DMS153 (cell line): ENCODE results near the gene KMT2A.
"Not testable (repeated sequence)": the region's sequence is repeated elsewhere in the genome, so short reads cannot be mapped to it uniquely, and the experiment has no call there.

Source experiments
- DNase-seq: peaks from one replicate; lab custom pipeline; 2025; lab: John Stamatoyannopoulos, UW

Gene KMT2A

DNA sequence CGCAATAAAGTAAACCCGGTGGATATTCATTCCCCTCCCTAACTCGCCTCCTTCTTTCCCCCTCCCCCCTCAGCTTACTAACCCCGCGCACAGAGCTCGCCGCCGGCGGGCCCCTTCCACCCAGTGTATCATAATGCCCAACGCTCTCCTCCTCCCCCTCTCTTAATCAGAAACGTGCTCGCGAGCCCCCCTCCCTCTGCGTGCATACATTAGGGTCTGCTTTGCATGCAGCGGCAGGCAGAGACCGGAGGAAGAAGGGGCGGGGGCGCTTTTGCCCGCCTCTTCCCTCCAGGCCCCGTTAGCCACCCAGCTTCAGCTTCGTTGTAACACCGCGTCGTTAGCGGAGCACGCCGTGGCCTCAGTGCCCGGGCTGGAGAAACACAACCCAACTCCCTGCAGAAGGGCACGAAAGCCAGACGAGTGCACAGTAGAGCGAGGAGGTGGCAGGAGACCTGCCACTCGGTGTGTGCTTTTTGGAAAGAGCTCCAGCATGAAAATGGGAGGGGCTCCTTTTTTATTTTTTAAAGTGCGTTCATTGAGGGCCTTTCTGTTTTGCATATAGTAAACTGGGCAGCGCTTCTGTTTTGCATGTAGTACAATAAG lies 901 bp upstream of the KMT2A start:
- DNase-seq, result peak; percentile 77

- DNase-seq, result no peak
Observed at GRCh38 chr11:118436639-118437207, 431 bp downstream of the KMT2A start.

DNA sequence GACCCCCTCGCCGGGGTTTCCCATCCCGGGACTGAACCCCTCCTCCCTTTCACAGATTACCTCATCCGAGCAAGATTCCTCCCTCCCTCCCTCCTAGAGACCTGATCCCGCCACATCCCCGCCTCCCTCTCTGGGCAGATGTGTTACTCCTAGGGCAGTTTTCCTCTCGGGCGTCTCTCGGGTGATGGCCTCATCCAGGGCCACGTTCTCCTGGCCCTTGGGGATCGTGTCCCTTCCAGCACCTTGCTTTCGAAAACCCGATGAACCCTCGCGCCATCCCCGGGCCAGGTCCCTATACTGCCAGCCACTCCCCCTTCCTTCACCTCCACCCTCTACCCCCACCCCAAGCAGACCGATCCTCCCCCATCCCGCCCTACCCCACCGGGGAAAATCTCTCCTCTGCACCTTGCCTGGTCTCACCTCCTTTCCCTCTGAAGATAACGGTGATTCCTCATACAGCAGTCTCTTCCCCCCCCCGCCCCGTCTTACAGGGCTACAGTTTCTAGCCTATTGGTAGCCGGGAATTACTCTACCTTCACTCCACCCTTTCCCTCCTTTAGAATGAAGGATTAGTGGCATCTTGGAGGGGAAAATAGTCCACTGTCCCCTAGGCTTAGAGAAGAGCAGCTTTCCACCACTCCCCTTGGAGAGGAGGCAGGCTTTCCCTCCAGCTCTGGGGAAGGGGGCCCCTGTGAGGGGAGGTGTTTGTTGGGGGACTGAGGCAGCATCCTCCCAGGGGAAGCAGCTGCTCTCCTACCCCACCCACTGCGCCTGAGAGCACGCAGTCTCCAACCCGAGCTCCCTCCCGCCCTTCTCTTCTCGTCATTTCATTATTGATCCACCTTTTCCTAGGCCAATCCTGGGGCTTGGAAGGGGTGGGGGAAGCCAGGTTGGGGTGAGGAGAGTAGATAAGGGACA lies 1.2 kb downstream of the KMT2A start:
- peak; percentile 26 for DNase-seq

- DNase-seq, result peak; percentile 13
Observed at GRCh38 chr11:118438314-118438931, 2.1 kb downstream of the KMT2A start.

DNA sequence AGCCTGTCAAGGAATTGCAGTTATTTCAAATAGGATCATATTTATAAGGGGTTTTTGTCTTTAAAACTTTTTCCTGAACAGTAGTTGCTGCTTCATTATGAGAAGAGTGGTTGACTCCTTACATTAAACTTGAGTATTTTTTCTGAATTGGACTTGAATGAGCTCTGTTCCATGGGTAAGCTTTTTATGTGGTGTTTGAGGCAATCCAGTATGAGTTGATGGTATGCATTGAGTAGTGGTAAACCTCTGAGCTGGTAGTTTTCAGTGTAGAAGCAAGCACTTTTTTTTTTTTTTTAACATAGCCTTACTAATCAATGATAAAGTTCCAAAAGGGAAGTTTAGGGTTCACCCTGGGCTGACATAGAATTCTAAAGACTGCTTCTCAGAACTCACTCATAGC lies 3.4 kb downstream of the KMT2A start:
- DNase-seq, result no peak

DNA sequence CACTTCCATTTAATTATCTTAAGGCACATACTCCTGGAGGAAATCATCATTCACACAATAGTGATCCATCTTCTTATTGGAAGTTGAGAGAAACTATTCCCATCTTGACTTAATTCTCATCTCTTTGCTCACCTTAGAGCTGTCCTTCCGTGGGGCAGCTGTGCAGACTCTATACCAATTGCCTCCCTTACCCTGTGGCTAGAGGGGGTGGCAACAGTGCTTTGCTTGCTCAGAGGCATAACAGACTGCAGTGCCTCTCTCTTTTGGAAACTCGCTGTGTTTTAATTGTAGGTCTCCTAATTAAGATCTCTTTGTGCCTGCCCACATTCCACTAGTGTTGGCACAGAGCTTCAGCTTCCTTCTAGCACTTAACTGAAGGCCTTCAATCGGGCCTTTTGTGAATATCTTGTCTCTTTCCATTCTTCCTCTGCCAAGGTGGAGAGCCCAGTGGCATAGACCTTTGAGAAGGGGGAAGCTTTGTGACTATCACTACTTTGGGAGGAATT lies 5.5 kb downstream of the KMT2A start:
- DNase-seq, result no peak

- no peak for DNase-seq
Observed at GRCh38 chr11:118442301-118442700, 6.0 kb downstream of the KMT2A start.

DNA sequence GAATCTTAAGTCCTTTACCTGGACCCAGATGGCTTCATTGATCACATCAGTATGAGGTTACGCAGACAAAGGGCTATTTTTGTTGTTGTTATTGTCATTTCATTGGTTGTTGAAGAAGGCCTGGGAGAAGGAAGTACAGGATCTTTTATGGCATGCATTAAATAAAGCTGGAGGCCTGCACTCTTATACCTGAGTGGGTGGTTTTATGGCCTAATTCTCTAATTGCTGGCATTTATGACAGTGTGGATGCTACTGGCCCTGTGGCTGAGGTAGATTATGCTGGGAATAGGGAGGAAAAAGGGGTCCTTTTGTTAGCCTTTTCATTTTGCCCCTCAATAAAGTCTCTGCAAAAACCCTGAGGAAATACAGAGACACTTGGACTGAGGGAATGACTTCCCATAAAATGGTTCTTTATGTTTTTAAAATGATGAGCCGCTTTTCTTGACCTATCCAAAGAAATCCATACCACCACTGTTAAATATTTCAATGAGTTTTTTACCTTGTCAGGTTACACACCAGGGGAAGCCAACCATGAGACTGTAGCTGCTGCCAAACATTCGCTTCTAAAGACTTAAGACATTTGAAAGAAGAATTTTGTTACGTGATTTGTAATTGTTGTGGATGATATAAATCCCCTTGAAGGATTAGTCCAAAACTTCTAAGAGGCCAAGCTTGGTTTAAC lies 6.8 kb downstream of the KMT2A start:
- no peak for DNase-seq

DNA sequence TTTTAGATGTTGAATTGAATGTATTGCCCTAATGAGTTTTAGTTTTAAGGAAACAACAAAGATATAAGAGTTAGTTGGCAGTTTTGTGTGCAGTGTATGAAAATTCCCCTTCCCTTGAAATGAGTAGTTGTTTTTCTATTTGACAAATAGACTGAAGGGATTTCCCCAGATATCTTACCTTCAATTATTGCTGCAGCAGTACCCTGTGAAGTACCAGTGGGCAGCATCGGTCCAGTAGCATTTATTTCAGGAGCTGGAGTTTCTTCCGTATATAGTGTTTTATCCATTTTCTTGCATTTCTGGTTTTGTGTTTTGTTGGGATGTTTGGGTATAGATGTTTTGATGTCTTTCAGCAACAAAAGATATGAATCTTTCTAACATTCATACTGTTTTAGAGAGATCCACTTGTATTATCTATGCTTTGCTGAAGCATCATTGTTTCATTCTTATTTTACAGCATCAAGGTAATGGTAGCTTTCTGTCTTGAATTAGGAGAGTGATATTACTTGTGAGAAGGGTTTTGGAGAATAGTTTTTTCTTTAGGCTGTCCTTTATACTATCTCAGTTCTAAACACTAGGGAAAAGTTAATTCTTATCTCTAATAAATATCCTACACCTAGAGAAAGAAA lies 7.4 kb downstream of the KMT2A start:
- no peak for DNase-seq

DNA sequence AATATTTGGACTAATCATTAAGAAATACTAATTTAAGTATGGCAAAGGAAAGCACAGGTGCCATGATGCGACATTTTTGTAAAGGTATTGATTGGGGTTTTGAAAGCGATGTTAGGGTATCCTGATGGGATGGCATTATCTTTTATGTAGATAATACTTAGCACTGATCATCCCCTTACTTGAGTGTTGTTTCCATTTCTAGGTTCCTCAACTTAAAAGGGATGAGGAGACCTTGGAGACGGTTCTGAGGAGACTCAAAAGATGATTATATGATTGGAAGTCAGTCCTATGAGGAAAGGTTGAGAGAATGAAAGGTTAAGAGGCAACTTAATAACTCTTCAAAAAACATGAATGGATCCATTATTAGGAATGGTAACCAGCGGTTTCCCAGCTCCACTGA lies 11.1 kb downstream of the KMT2A start:
- DNase-seq, result no peak

GRCh38 chr11:118448294-118448693 lies 12.0 kb downstream of the KMT2A start:
- DNase-seq, result no peak

- DNase-seq, result no peak
Observed at GRCh38 chr11:118449316-118449918, 13.1 kb downstream of the KMT2A start.

DNA sequence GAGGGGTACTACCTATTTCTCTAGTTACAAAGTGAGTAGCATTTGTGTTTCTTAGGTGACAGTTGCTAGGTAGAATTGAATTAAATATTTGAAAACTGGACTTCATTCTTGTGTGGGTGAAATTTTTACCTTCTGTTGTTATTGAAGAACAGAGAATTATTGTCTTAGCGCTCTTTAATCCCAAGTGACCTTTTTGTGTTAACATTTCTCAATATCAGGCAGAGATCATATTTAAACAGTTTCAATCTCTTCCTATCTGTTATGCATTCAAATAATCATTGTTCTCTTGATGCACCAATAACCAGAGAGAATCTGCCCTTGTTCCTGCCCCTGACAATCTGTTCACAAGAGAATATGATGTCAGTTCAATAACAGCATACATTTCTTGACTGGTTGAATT lies 14.2 kb downstream of the KMT2A start:
- DNase-seq, result no peak

GRCh38 chr11:118462178-118462577 lies 25.9 kb downstream of the KMT2A start:
- DNase-seq, result no peak

DNA sequence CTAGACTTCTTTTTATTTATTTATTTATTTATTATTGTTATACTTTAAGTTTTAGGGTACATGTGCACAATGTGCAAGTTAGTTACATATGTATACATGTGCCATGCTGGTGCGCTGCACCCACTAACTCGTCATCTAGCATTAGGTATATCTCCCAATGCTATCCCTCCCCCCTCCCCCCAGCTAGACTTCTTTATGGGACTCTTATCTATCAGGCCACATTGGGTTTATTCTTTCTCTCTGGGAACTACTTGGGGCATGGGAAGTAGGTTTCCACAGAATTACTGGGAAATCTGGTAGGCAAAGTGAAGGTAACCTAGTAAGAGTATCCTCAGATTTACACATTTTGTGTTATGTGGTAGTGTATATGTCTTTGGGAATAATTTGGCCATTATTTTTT lies 32.7 kb downstream of the KMT2A start:
- DNase-seq, result not testable (repeated sequence)

DNA sequence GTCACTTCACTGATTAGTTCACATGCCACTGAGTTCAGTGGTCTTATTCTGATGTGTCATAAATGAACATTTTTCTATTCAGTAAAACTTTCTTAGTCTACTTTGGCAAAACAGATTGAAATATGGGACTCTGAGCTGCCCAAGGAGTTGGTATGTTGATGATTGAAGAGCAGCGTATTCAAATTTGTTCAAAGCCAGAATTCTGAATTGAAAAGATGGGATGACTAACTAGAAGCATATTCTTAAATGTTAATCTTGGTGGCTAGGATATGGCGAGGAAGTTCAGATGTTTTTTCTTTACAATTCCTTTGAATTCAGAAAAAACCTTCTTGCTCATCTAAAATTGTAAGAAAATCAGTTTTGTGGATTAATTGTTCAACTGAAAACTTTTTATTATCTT lies 34.7 kb downstream of the KMT2A start:
- no peak for DNase-seq

DNA sequence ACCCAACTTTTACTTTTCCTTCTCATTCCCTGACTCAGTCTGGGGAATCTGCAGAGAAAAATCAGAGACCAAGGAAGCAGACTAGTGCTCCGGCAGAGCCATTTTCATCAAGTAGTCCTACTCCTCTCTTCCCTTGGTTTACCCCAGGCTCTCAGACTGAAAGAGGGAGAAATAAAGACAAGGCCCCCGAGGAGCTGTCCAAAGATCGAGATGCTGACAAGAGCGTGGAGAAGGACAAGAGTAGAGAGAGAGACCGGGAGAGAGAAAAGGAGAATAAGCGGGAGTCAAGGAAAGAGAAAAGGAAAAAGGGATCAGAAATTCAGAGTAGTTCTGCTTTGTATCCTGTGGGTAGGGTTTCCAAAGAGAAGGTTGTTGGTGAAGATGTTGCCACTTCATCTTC lies 37.2 kb downstream of the KMT2A start:
- no peak for DNase-seq

DNA sequence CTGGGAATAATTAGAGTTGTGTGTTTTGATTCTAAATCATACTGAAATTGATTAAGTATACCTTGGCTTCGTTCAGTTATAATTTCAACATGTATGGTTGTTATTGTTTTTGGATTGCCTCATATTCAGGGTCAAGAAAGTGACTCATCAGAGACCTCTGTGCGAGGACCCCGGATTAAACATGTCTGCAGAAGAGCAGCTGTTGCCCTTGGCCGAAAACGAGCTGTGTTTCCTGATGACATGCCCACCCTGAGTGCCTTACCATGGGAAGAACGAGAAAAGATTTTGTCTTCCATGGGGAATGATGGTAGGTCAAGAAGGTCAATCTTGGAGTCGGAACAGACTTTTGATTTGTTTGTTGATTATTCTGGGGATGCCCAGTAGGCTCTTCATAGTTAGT lies 40.4 kb downstream of the KMT2A start:
- DNase-seq, result no peak

DNA sequence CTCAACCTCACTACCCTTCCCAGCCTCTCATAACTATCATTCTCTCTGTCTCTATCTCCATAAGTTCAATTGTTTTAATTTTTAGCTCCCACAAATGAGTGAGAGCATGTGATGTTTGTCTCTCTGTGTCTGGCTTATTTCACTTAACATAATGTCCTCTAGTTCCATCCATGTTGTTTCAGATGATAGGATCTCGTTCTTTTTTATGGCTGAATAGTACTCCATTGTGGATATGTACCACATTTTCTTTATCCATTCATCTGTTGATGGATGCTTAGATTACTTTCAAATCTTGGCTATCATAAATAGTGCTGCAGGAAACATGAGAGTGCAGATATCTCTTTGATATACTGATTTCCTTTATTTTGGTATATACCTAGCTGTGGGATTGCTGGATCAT lies 44.9 kb downstream of the KMT2A start:
- not testable (repeated sequence) for DNase-seq

DNA sequence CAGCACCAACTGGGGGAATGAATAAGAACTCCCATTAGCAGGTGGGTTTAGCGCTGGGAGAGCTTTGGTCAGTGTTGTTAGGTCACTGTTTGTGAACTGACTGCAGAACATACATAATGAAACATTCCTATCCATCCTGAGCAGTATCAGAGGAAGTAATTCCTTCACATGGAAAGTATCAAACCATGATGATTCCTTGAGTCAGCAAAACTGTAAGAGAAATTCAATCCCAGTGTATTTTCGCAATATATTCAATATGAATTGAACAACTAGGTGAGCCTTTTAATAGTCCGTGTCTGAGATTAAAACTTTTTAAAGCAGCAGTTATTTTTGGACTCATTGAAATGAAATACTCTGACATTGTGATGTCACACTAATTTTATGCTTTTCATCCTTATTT lies 48.1 kb downstream of the KMT2A start:
- no peak for DNase-seq

GRCh38 chr11:118485273-118485672 lies 49.0 kb downstream of the KMT2A start:
- DNase-seq, result no peak
